H1 (cell line): ENCODE measurements around the gene VASP. TPM values are rescaled to one million over a fixed set of nuclear protein-coding genes. Genes with fewer than 3 reads are reported as not detected.

Experiments
- CREB1 ChIP-seq: IDR thresholded peaks from 2 replicates; pipeline ENCODE4 v1.6.1; 2012; ENCODE audit warnings: inconsistent platforms
- CTBP2 ChIP-seq: IDR thresholded peaks from 2 replicates; pipeline ENCODE4 v1.7.0; 2011; ENCODE audit warnings: borderline replicate concordance, mild to moderate bottlenecking, moderate library complexity, mixed read lengths, low read length; ENCODE audit not compliant: insufficient read depth, insufficient read length
- JUND ChIP-seq: IDR thresholded peaks from 2 replicates; pipeline ENCODE4 v1.6.1; 2011; ENCODE audit warnings: mild to moderate bottlenecking, improper control_type of control experiment, low read length
- RNF2 ChIP-seq: fragments of 200-900, 300-1000 bp; sonication (generic); IDR thresholded peaks from 2 replicates; pipeline ENCODE4 v1.7.1; 2016; ENCODE audit warnings: borderline replicate concordance, low read depth, mild to moderate bottlenecking, antibody characterized with exemption, low read length; ENCODE audit not compliant: poor library complexity, severe bottlenecking; ENCODE audit errors: missing control alignments
- SAP30 ChIP-seq: fragments of 300-600 bp; sonication (generic); IDR thresholded peaks from 2 replicates; pipeline ENCODE4 v1.7.1; 2012; ENCODE audit warnings: low read length, moderate library complexity, mild to moderate bottlenecking, inconsistent platforms; ENCODE audit not compliant: insufficient read depth, insufficient replicate concordance
- SRF ChIP-seq: IDR thresholded peaks from 2 replicates; pipeline ENCODE4 v1.6.1; 2011; ENCODE audit warnings: mild to moderate bottlenecking, low read depth, low read length, moderate library complexity
- polyA plus RNA-seq, 7 experiments: library from polyadenylated mRNA; depleted of rRNA in 3 of 7; stranded (reverse) in 5 of 7; unstranded in 2 of 7; fragments of >200 nt in 5 of 7; fragments of 200-250 nt in 2 of 7; gene quantifications; 1 replicate in 5 of 7; 2 replicates in 1 of 7; 4 replicates in 1 of 7; pipeline versions ENCODE4 v1.2.1 to v1.2.3, GENCODE V29; 2011 to 2013; ENCODE audit warnings: missing spikeins in 2 of 7, mixed read lengths in 2 of 7
- total RNA-seq: library from RNA; stranded (reverse); fragmentation: NEBNext Ultra II Directional; extraction: Animal tissue kit (Norgen Biotek cat#: 25700); gene quantifications from 2 replicates; pipeline ENCODE4 v1.2.1, GENCODE V29; 2021

Gene VASP
- total and polyA plus RNA-seq, 2 of the 8 experiments (the other 6 are each of a cell fraction or from before 2014, with no cell fraction given), result 89.7 to 135 TPM

DNA sequence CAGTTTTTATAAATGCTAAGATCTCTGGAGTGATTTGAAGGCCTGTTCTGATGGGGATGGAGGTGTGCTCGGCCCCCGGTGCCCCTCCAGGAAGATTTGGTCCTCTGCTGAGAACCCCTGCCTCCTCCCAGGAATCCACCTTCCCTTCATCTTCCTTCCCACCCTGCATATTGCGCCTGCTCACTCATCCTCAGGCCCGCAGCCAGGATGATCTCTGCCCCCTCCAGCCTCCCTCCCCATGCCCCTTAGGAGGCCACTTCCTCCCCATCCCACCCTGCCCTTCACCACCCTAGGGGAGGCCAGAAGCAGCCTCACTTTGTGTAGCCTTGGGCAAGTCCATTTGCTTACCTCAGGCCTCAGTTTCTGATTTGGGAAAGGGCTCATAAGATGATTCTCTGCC, 19.7 kb downstream of the VASP start (continued):
- TF ChIP-seq RNF2 (no peak), CTBP2 (no peak), SAP30 (no peak), JUND (no peak), CREB1 (no peak), SRF (no peak)
